HG03108 (cell line): ENCODE data around the gene LHX4.
"Not testable (repeated sequence)": the region's sequence is repeated elsewhere in the genome, so short reads cannot be mapped to it uniquely, and the experiment has no call there.

ENCODE experiments used
- ATAC-seq: cut with Tn5 transposase; IDR thresholded peaks from one replicate; pipeline ENCODE4 v1.9.1; 2021; ENCODE audit warnings: moderate library complexity; ENCODE audit not compliant: unreplicated experiment

The LHX4 gene

GRCh38 chr1:180196436-180197003, 33.5 kb upstream of the LHX4 start:
- no peak for ATAC-seq

- no peak for ATAC-seq
These were observed 32.8 kb upstream of the LHX4 start for GRCh38 chr1:180197231-180197630.

GRCh38 chr1:180198196-180198595, 31.9 kb upstream of the LHX4 start:
- no peak for ATAC-seq

- ATAC-seq, result no peak
These were observed 31.5 kb upstream of the LHX4 start for GRCh38 chr1:180198611-180199010.

GRCh38 chr1:180199018-180199417, 31.0 kb upstream of the LHX4 start:
- no peak for ATAC-seq

GRCh38 chr1:180201451-180202200, 28.4 kb upstream of the LHX4 start:
- no peak for ATAC-seq

- not testable (repeated sequence) for ATAC-seq
These were observed 27.5 kb upstream of the LHX4 start for GRCh38 chr1:180202588-180202987.

GRCh38 chr1:180204231-180204630, 25.8 kb upstream of the LHX4 start:
- ATAC-seq, result no peak

- ATAC-seq, result no peak
These were observed 23.5 kb upstream of the LHX4 start for GRCh38 chr1:180206581-180206980.

- ATAC-seq, result no peak
These were observed 21.8 kb upstream of the LHX4 start for GRCh38 chr1:180208264-180208663.

- no peak for ATAC-seq
These were observed 19.9 kb upstream of the LHX4 start for GRCh38 chr1:180210008-180210620.

GRCh38 chr1:180211156-180211859, 18.8 kb upstream of the LHX4 start:
- no peak for ATAC-seq

GRCh38 chr1:180211860-180212229, 18.2 kb upstream of the LHX4 start:
- no peak for ATAC-seq

- no peak for ATAC-seq
These were observed 16.5 kb upstream of the LHX4 start for GRCh38 chr1:180213401-180214170.

GRCh38 chr1:180215856-180216625, 14.0 kb upstream of the LHX4 start:
- ATAC-seq, result no peak

GRCh38 chr1:180217006-180217405, 13.1 kb upstream of the LHX4 start:
- no peak for ATAC-seq

- no peak for ATAC-seq
These were observed 11.0 kb upstream of the LHX4 start for GRCh38 chr1:180218806-180219765.

- no peak for ATAC-seq
These were observed 10.3 kb upstream of the LHX4 start for GRCh38 chr1:180219776-180220175.

GRCh38 chr1:180221462-180221861, 8.6 kb upstream of the LHX4 start:
- no peak for ATAC-seq
